Neuron (in vitro differentiated cells): ENCODE results near the gene PSAT1.

Experiments used
- H2AFZ ChIP-seq: one replicate; pipeline ENCODE4 v1.6.1; 2013; ENCODE audit warnings: low read depth, mild to moderate bottlenecking, inconsistent platforms, low read length, moderate library complexity
- H3K27me3 ChIP-seq: one replicate; pipeline ENCODE4 v1.6.1; 2013; ENCODE audit warnings: low read length; ENCODE audit not compliant: insufficient read depth
- H3K36me3 ChIP-seq: one replicate; pipeline ENCODE4 v1.6.1; 2013; ENCODE audit warnings: low read length; ENCODE audit not compliant: insufficient read depth
- H3K4me1 ChIP-seq: one replicate; pipeline ENCODE4 v1.6.1; 2013; ENCODE audit warnings: low read length; ENCODE audit not compliant: insufficient read depth
- H3K4me3 ChIP-seq: 2 replicates; pipeline ENCODE4 v1.5.1; 2013; ENCODE audit warnings: mild to moderate bottlenecking, low read length, moderate library complexity
- H3K9me3 ChIP-seq: one replicate; pipeline ENCODE4 v1.6.1; 2013; ENCODE audit warnings: low read length

The PSAT1 gene

GRCh38 chr9:78332381-78332780, 35.5 kb downstream of the PSAT1 start:
- Histone ChIP-seq H3K36me3 (peaks cover 26% of the 10 kb centered on the region), H3K27me3 (no peaks in the 10 kb centered on the region), H3K4me3 (no peak overlapping the region), H3K4me1 (no peaks in the 10 kb centered on the region), H2AFZ (no peak overlapping the region), H3K9me3 (no peaks in the 10 kb centered on the region)

GRCh38 chr9:78348848-78349247, 51.9 kb downstream of the PSAT1 start:
- Histone ChIP-seq H3K9me3 (no peaks in the 10 kb centered on the region), H3K27me3 (no peaks in the 10 kb centered on the region), H3K4me1 (no peaks in the 10 kb centered on the region), H3K4me3 (no peak overlapping the region), H3K36me3 (no peaks in the 10 kb centered on the region), H2AFZ (no peak overlapping the region)

- Histone ChIP-seq H3K4me1 (no peaks in the 10 kb centered on the region), H3K9me3 (no peaks in the 10 kb centered on the region), H3K36me3 (no peaks in the 10 kb centered on the region), H3K4me3 (no peak overlapping the region), H3K27me3 (no peaks in the 10 kb centered on the region), H2AFZ (no peak overlapping the region)
Measured at GRCh38 chr9:78351816-78352215, 54.9 kb downstream of the PSAT1 start.

DNA sequence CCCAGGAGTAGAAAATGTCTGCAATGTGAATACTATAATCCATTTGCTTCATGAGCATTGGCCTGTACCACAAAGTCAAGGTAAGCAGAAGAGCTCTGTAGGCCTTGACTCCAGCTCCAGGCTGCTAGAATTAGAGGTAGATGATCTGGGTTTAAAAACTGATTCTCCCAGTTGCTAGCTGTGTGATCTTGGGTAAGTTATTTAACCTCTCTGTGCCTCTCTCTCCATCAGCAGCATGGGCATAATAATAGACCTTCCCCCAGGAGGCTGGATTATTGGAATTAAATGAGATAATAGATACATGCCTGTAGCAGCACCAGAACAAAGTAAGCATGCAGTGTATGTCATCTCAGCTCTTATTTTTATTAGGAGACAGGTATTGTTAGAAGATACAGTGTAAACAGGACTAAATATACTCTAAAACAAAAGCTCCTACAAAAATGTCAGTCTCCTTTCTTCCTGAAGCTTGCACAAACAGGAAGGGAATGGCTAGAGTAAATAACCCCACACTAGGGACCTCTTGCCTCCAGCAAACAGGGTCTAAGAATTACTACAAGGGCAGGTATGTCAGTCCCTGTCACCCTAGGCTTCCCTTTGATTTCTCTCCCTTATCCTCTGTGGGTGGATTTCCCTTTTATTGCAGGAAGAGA, 57.5 kb downstream of the PSAT1 start:
- Histone ChIP-seq H3K36me3 (no peaks in the 10 kb centered on the region), H3K27me3 (no peaks in the 10 kb centered on the region), H3K4me1 (no peaks in the 10 kb centered on the region), H2AFZ (no peak overlapping the region), H3K4me3 (no peak overlapping the region), H3K9me3 (no peaks in the 10 kb centered on the region)

GRCh38 chr9:78354989-78355388, 58.1 kb downstream of the PSAT1 start:
- Histone ChIP-seq H3K27me3 (no peaks in the 10 kb centered on the region), H3K36me3 (no peaks in the 10 kb centered on the region), H3K4me3 (no peak overlapping the region), H3K4me1 (no peaks in the 10 kb centered on the region), H2AFZ (no peak overlapping the region), H3K9me3 (no peaks in the 10 kb centered on the region)

- no peaks in the 10 kb centered on the region for H3K27me3 ChIP-seq
- no peak overlapping the region for H3K4me3 ChIP-seq
- H3K9me3 ChIP-seq: no peaks in the 10 kb centered on the region
- H3K36me3 ChIP-seq: no peaks in the 10 kb centered on the region
- no peaks in the 10 kb centered on the region for H3K4me1 ChIP-seq
- H2AFZ ChIP-seq: no peak overlapping the region
Measured at GRCh38 chr9:78356634-78357033, 59.7 kb downstream of the PSAT1 start.

DNA sequence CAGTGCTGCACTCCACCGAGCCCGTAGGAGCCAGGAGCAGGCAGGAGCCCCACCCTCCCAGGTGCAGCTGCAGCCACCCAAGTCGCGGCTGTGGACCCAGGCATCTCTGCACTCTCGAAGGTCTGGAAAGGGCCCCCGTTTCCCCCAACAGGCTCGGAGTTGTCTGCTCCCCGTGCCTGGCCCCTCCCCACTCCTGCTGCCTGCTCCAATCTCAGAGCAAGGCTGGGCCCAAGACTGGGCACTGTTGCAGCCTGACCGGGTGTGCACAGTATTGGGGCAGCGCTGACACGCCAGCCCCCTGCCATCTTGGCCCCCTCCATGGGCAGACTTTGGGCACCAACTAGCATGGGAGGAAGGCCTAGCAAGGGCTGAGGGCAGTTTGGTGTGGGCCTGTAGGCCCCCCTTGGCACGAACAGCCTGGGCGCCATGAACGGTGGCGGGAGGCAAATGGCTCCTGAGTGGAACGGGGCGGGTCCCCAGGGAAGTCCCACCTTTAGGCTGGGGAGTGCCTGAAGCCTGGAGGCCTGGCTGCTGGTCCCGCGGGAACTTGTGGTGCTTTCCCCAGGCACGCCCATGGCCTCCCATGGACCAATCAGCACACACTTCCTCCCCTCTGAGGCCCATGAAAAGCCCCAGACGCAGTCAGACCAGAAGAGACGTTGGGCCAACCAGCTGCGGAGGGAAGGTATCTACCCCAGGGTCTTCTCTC, 60.4 kb downstream of the PSAT1 start:
- Histone ChIP-seq H3K27me3 (no peaks in the 10 kb centered on the region), H3K4me1 (no peaks in the 10 kb centered on the region)

GRCh38 chr9:78358329-78359051, 61.6 kb downstream of the PSAT1 start:
- Histone ChIP-seq H3K9me3 (no peaks in the 10 kb centered on the region), H3K4me1 (no peaks in the 10 kb centered on the region), H3K36me3 (no peaks in the 10 kb centered on the region), H3K27me3 (no peaks in the 10 kb centered on the region), H3K4me3 (no peak overlapping the region), H2AFZ (no peak overlapping the region)

More for the DNA sequence above, 60.4 kb downstream of the PSAT1 start:
- H3K36me3 ChIP-seq: no peaks in the 10 kb centered on the region
- no peak overlapping the region for H3K4me3 ChIP-seq
- H3K9me3 ChIP-seq: no peaks in the 10 kb centered on the region
- no peak overlapping the region for H2AFZ ChIP-seq

DNA sequence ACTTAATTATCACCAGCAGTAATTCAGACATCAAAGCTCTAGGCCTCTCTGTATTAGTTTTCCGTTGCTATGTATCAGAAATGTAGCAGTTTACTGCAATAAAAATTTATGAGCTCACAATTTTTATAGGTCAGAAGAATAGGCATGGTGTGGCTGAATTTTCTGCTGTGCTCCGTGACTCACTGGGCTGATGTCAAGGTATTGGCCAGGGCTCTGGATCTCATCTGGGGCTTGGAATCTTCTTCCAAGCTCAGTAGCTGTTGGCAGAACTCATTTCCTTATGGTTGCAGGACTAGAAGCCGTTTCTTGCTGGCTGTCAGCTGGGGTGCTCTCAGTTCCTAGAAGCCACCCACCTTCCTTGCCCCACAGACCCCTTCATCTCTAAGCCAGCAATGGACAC, 66.3 kb downstream of the PSAT1 start:
- H3K4me1 ChIP-seq: no peaks in the 10 kb centered on the region
- no peaks in the 10 kb centered on the region for H3K9me3 ChIP-seq
- H3K36me3 ChIP-seq: no peaks in the 10 kb centered on the region
- H3K27me3 ChIP-seq: no peaks in the 10 kb centered on the region
- no peak overlapping the region for H3K4me3 ChIP-seq
- no peak overlapping the region for H2AFZ ChIP-seq

- no peak overlapping the region for H2AFZ ChIP-seq
- no peaks in the 10 kb centered on the region for H3K4me1 ChIP-seq
- no peak overlapping the region for H3K4me3 ChIP-seq
- H3K9me3 ChIP-seq: no peaks in the 10 kb centered on the region
- H3K36me3 ChIP-seq: no peaks in the 10 kb centered on the region
- no peaks in the 10 kb centered on the region for H3K27me3 ChIP-seq
Measured at GRCh38 chr9:78365748-78366697, 69.1 kb downstream of the PSAT1 start.

DNA sequence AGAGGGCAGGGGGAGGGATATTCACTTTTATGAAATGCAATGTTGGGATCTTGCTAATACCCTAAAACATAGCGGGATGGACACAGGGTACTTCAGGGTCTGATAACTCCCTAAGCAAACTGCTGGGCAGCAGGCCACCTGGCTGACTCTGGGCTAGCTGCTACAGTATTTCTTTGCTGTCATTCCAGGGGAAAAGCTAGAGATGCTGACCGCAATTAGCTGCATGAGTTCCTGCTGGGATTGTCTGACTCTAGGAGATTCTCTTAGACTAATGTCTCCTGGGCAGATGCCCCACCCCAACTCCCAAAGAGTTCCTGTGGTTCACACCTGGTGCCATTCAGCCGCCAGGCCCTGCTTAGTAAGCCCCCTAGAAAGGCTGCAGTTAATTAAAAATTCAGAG, 69.9 kb downstream of the PSAT1 start:
- H3K36me3 ChIP-seq: no peaks in the 10 kb centered on the region
- no peaks in the 10 kb centered on the region for H3K27me3 ChIP-seq
- H2AFZ ChIP-seq: no peak overlapping the region
- no peaks in the 10 kb centered on the region for H3K4me1 ChIP-seq
- no peak overlapping the region for H3K4me3 ChIP-seq
- no peaks in the 10 kb centered on the region for H3K9me3 ChIP-seq

DNA sequence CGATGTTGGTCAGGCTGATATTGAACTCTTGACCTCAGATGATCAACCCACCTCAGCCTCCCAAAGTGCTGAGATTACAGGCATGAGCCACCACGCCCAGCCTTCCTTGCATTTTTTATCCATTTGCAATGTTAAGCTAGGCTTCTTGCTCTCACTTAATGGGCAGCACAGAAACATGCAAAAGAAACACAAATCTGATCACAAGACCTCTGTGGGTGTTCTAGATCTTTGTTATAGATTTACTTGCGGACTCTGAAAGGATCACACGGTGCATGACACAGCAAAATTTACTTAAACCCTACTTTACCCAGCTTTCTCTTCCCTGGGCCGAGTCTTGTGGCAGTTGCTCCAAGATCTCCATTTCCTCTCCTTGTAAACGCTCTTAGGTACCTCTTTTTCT, 71.3 kb downstream of the PSAT1 start:
- no peak overlapping the region for H2AFZ ChIP-seq
- no peaks in the 10 kb centered on the region for H3K9me3 ChIP-seq
- H3K4me3 ChIP-seq: no peak overlapping the region
- H3K4me1 ChIP-seq: no peaks in the 10 kb centered on the region
- no peaks in the 10 kb centered on the region for H3K36me3 ChIP-seq
- H3K27me3 ChIP-seq: no peaks in the 10 kb centered on the region
